Sigmoid colon (tissue), 7 donors: ENCODE data around the gene DAW1. TPM values are rescaled to one million over a fixed set of nuclear protein-coding genes. Genes with fewer than 3 reads are reported as not detected.

Experiments
- DNase-seq: peaks from one replicate; pipeline ENCODE4 v3.0.0-alpha.2; 2019
- H3K27ac ChIP-seq, 4 donors: fragments of 200-600 bp; sonication (generic); one replicate each; pipeline ENCODE4 v1.5.1; 2016 to 2019; ENCODE audit warnings: mild to moderate bottlenecking in 1 of 4
- H3K27me3 ChIP-seq, 3 donors: fragments of 200-600 bp; sonication (generic); one replicate each; pipeline ENCODE4 v1.5.1; 2019; ENCODE audit warnings: mild to moderate bottlenecking in 1 of 3
- H3K36me3 ChIP-seq, 4 donors: fragments of 200-600 bp; sonication (generic); one replicate each; pipeline ENCODE4 v1.5.1; 2016 to 2019
- H3K4me1 ChIP-seq, 4 donors: fragments of 200-600 bp; sonication (generic); one replicate each; pipeline ENCODE4 v1.5.1; 2017 to 2019
- H3K4me3 ChIP-seq, 4 donors: fragments of 200-600 bp; sonication (generic); one replicate each; pipeline ENCODE4 v1.5.1; 2017 to 2019; ENCODE audit warnings: mild to moderate bottlenecking in 2 of 4, moderate library complexity in 1 of 4
- H3K9me3 ChIP-seq, 4 donors: fragments of 200-600 bp in 3 of 4; sonication (generic) in 3 of 4; one replicate each; pipeline versions ENCODE4 v1.5.1 to v1.6.1; 2013 to 2019
- CTCF ChIP-seq, 4 experiments: fragments of 450-650 bp in 3 of 4; fragments of 200-600 bp in 1 of 4; IDR thresholded peaks; one replicate each; pipeline ENCODE4 v1.5.1; 2016 to 2019; ENCODE audit warnings: antibody characterized with exemption in 4 of 4, mild to moderate bottlenecking in 3 of 4, moderate library complexity in 2 of 4
- EP300 ChIP-seq, 4 donors: sonication (generic); formaldehyde crosslinking; IDR thresholded peaks; one replicate each; pipeline ENCODE4 v1.6.1; 2017; ENCODE audit warnings: antibody characterized with exemption in 4 of 4
- POLR2A ChIP-seq, 2 donors: fragments of 450-650 bp; IDR thresholded peaks; one replicate each; pipeline ENCODE4 v1.6.1; 2016; ENCODE audit warnings: antibody characterized with exemption in 2 of 2, mild to moderate bottlenecking in 2 of 2, moderate library complexity in 2 of 2
- POLR2AphosphoS5 ChIP-seq, 4 donors: sonication (generic); formaldehyde crosslinking; IDR thresholded peaks; one replicate each; pipeline ENCODE4 v1.6.1; 2017; ENCODE audit warnings: antibody characterized with exemption in 4 of 4
- WGBS, 2 donors: extraction: QIAGEN DNeasy Blood & Tissue Kit; methylation state at CpG; one replicate each; pipeline ENCODE4 v1.1.7; 2013; 5-methylcytosine and 5-hydroxymethylcytosine counted together
- intact Hi-C: fragments of 100-400 bp; cut with DNase I; formaldehyde crosslinking; loops from one replicate; pipeline ENCODE4 v1.15.1; 2023
- polyA plus RNA-seq, 3 donors: library from polyadenylated mRNA; stranded (reverse); fragments of 200-250 nt; gene quantifications; one replicate each; pipeline ENCODE4 v1.2.3, GENCODE V29; 2013
- total RNA-seq, 4 donors: library from RNA; depleted of rRNA; stranded (reverse); fragments of >200 nt; gene quantifications; one replicate each; pipeline ENCODE4 v1.1.0, GENCODE V29; 2016
- donor health status: healthy with polysubstance abuse.
- donor health status: Bipolar disorder and iron deficiency.
- donor health status: healthy.

Gene DAW1
- total and polyA plus RNA-seq, 7 donors = 0.06 TPM; not detected in 6

GRCh38 chr2:227849906-227850305 is 21.5 kb upstream of the DAW1 start:
- no peak for DNase-seq
- Histone ChIP-seq H3K27ac (no peak overlapping the region), H3K27me3 (no peaks in the 10 kb centered on the region), H3K4me3 (no peak overlapping the region), H3K4me1 (no peaks in the 10 kb centered on the region), H3K9me3 (no peaks in the 10 kb centered on the region), H3K36me3 (no peaks in the 10 kb centered on the region)
- 65 to 91% methylated on average over 1 of the region's 1 CpG for WGBS, 2 donors
- intact Hi-C loops = no loop called here
- no peak for TF ChIP-seq CTCF (IDR thresholded peaks at IDR 0.05)
- TF ChIP-seq POLR2AphosphoS5 (IDR thresholded peaks at IDR 0.05) = no peak
- no peak for TF ChIP-seq POLR2A (IDR thresholded peaks at IDR 0.05)
- no peak for TF ChIP-seq EP300 (IDR thresholded peaks at IDR 0.05)

GRCh38 chr2:227853204-227853629 is 18.2 kb upstream of the DAW1 start:
- WGBS, 2 donors = 77 to 82% methylated on average over 4 of the region's 4 CpGs
- TF ChIP-seq POLR2A (IDR thresholded peaks at IDR 0.05) (no peak), POLR2AphosphoS5 (IDR thresholded peaks at IDR 0.05) (no peak), EP300 (IDR thresholded peaks at IDR 0.05) (no peak), CTCF (IDR thresholded peaks at IDR 0.05) (no peak)
- Histone ChIP-seq H3K4me1 (no peaks in the 10 kb centered on the region), H3K27ac (no peak overlapping the region), H3K27me3 (no peaks in the 10 kb centered on the region), H3K36me3 (no peaks in the 10 kb centered on the region), H3K4me3 (no peak overlapping the region), H3K9me3 (no peaks in the 10 kb centered on the region)
- intact Hi-C loops = no loop called here
- no peak for DNase-seq

- intact Hi-C loops = no loop called here
- H3K27ac ChIP-seq = no peak overlapping the region
- TF ChIP-seq EP300 (IDR thresholded peaks at IDR 0.05) (no peak), CTCF (IDR thresholded peaks at IDR 0.05) (no peak), POLR2A (IDR thresholded peaks at IDR 0.05) (no peak), POLR2AphosphoS5 (IDR thresholded peaks at IDR 0.05) (no peak)
- no peak for DNase-seq
- no peaks in the 10 kb centered on the region for H3K4me1 ChIP-seq
- H3K4me3 ChIP-seq = no peak overlapping the region
- H3K36me3 ChIP-seq = no peaks in the 10 kb centered on the region
- H3K9me3 ChIP-seq = no peaks in the 10 kb centered on the region
- 81 to 85% methylated on average over 6 of the region's 6 CpGs for WGBS, 2 donors
- no peaks in the 10 kb centered on the region for H3K27me3 ChIP-seq
Observed at GRCh38 chr2:227853765-227854271, 17.6 kb upstream of the DAW1 start.

GRCh38 chr2:227855440-227855839 is 16.0 kb upstream of the DAW1 start:
- H3K36me3 ChIP-seq = no peaks in the 10 kb centered on the region
- peaks cover 0 to 2% (median 0%) of the 10 kb centered on the region in 4 donors for H3K4me1 ChIP-seq
- intact Hi-C loops = no loop called here
- 47 to 65% methylated on average over 3 of the region's 3 CpGs for WGBS, 2 donors
- TF ChIP-seq POLR2AphosphoS5 (IDR thresholded peaks at IDR 0.05) = no peak
- no peak for TF ChIP-seq CTCF (IDR thresholded peaks at IDR 0.05)
- TF ChIP-seq EP300 (IDR thresholded peaks at IDR 0.05) = no peak
- no peak for TF ChIP-seq POLR2A (IDR thresholded peaks at IDR 0.05)
- no peaks in the 10 kb centered on the region for H3K9me3 ChIP-seq
- no peak overlapping the region for H3K27ac ChIP-seq
- no peak overlapping the region for H3K4me3 ChIP-seq
- DNase-seq = no peak
- no peaks in the 10 kb centered on the region for H3K27me3 ChIP-seq

- Histone ChIP-seq H3K4me3 (no peak overlapping the region), H3K27me3 (no peaks in the 10 kb centered on the region), H3K36me3 (no peaks in the 10 kb centered on the region), H3K4me1 (peaks cover 0 to 7% (median 2%) of the 10 kb centered on the region in 4 donors), H3K9me3 (no peaks in the 10 kb centered on the region), H3K27ac (no peak overlapping the region)
- intact Hi-C loops = no loop called here
- TF ChIP-seq POLR2AphosphoS5 (IDR thresholded peaks at IDR 0.05) = no peak
- no peak for TF ChIP-seq POLR2A (IDR thresholded peaks at IDR 0.05)
- TF ChIP-seq EP300 (IDR thresholded peaks at IDR 0.05) = no peak
- TF ChIP-seq CTCF (IDR thresholded peaks at IDR 0.05) = no peak
- DNase-seq = no peak
- 93 to 97% methylated on average over 2 of the region's 2 CpGs for WGBS, 2 donors
Observed at GRCh38 chr2:227856697-227857096, 14.7 kb upstream of the DAW1 start.
